HG02870 (cell line): ENCODE data around the gene COQ4.

ENCODE experiments used
- ATAC-seq: cut with Tn5 transposase; IDR thresholded peaks from one replicate; pipeline ENCODE4 v1.9.1; 2021; ENCODE audit warnings: mild to moderate bottlenecking, moderate library complexity; ENCODE audit not compliant: unreplicated experiment

Gene COQ4

GRCh38 chr9:128372188-128372641 lies 49.6 kb downstream of the COQ4 start:
- ATAC-seq: no peak

- ATAC-seq: no peak
These were observed 50.1 kb downstream of the COQ4 start for GRCh38 chr9:128372784-128373183.

GRCh38 chr9:128374221-128374675 lies 51.6 kb downstream of the COQ4 start:
- no peak for ATAC-seq

- ATAC-seq: no peak
These were observed 53.2 kb downstream of the COQ4 start for GRCh38 chr9:128375865-128376264.

- no peak for ATAC-seq
These were observed 59.6 kb downstream of the COQ4 start for GRCh38 chr9:128382261-128382660.

GRCh38 chr9:128383007-128383753 lies 60.5 kb downstream of the COQ4 start:
- ATAC-seq: no peak
